PFSK-1 (cell line): ENCODE data around the gene ZNF747.

Source experiments
- FOXP2 ChIP-seq: optimal IDR thresholded peaks from 2 replicates; pipeline ENCODE3; 2011; ENCODE audit warnings: borderline replicate concordance, control low read depth, inconsistent platforms; ENCODE audit not compliant: insufficient read depth; ENCODE audit errors: extremely low read length, extremely low read depth
- POLR2AphosphoS5 ChIP-seq: IDR thresholded peaks from 2 replicates; pipeline ENCODE4 v1.6.1; 2012; ENCODE audit warnings: low read depth, mild to moderate bottlenecking, control low read depth, low read length, moderate library complexity
- REST ChIP-seq, 2 experiments: IDR thresholded peaks; 2 replicates each; pipeline versions ENCODE4 v1.6.1 to v1.8.0; 2011 to 2012; ENCODE audit warnings: low read depth in 2 of 2, low read length in 2 of 2, control low read depth in 1 of 2, inconsistent platforms in 1 of 2, mild to moderate bottlenecking in 1 of 2, moderate library complexity in 1 of 2; ENCODE audit not compliant: insufficient read depth in 1 of 2
- SIN3A ChIP-seq: IDR thresholded peaks from 2 replicates; pipeline ENCODE4 v1.6.1; 2012; ENCODE audit warnings: mild to moderate bottlenecking, low read length, moderate library complexity, borderline replicate concordance; ENCODE audit not compliant: insufficient read depth
- TAF1 ChIP-seq: IDR thresholded peaks from 2 replicates; pipeline ENCODE4 v1.6.1; 2012; ENCODE audit warnings: low read length, control low read depth, borderline replicate concordance; ENCODE audit not compliant: insufficient read depth

ZNF747 gene

GRCh38 chr16:30559690-30560089 lies 25.0 kb upstream of the ZNF747 start:
- TF ChIP-seq REST (IDR thresholded peaks at IDR 0.05; ENCODE audit: insufficient read depth in 1 of 2, low read depth in 2 of 2, low read length in 2 of 2) (no peak), SIN3A (no peak), TAF1 (no peak), FOXP2 (no peak), POLR2AphosphoS5 (no peak)

GRCh38 chr16:30558789-30559377 lies 24.2 kb upstream of the ZNF747 start:
- TF ChIP-seq REST (IDR thresholded peaks at IDR 0.05; ENCODE audit: insufficient read depth in 1 of 2, low read depth in 2 of 2, low read length in 2 of 2): no peak
- no peak for TF ChIP-seq POLR2AphosphoS5
- TF ChIP-seq FOXP2: no peak
- no peak for TF ChIP-seq TAF1
- no peak for TF ChIP-seq SIN3A

- no peak; the same call in 1 of the 2 replicates for TF ChIP-seq SIN3A
- TF ChIP-seq TAF1: 0 out of 2 replicates have a peak, but pooled peaks have one; percentile 37
- TF ChIP-seq REST (IDR thresholded peaks at IDR 0.05; ENCODE audit: insufficient read depth in 1 of 2, low read depth in 2 of 2, low read length in 2 of 2): no peak
- no peak for TF ChIP-seq FOXP2
- peak; percentile 75; the same call in 1 of the 2 replicates for TF ChIP-seq POLR2AphosphoS5
Observed at GRCh38 chr16:30557957-30558788, 23.5 kb upstream of the ZNF747 start, which contains the start of gene ZNF764. ZNF764 (minus strand) TSS chr16:30558374; CDS start chr16:30558182, 192 bp downstream.

GRCh38 chr16:30557707-30557956 lies 23.0 kb upstream of the ZNF747 start:
- TF ChIP-seq TAF1: no peak
- no peak for TF ChIP-seq SIN3A
- TF ChIP-seq REST (IDR thresholded peaks at IDR 0.05; ENCODE audit: insufficient read depth in 1 of 2, low read depth in 2 of 2, low read length in 2 of 2): no peak
- TF ChIP-seq POLR2AphosphoS5: no peak
- no peak for TF ChIP-seq FOXP2

GRCh38 chr16:30556125-30556473 lies 21.4 kb upstream of the ZNF747 start:
- TF ChIP-seq POLR2AphosphoS5 (no peak), TAF1 (no peak), REST (IDR thresholded peaks at IDR 0.05; ENCODE audit: insufficient read depth in 1 of 2, low read depth in 2 of 2, low read length in 2 of 2) (no peak), SIN3A (no peak), FOXP2 (no peak)
